T-cell (primary cell): ENCODE results near the gene HES5. TPM values are rescaled to one million over a fixed set of nuclear protein-coding genes. Genes with fewer than 3 reads are reported as not detected.
"Not testable (repeated sequence)": the region's sequence is repeated elsewhere in the genome, so short reads cannot be mapped to it uniquely, and the experiment has no call there.

Experiments
- ATAC-seq, 4 experiments: fragments of 200-7000 bp in 3 of 4; fragments of 150-1000 bp in 1 of 4; cut with Tn5 transposase; replicated peaks in 1 of 4; 1 replicate in 3 of 4; 2 replicates in 1 of 4; pipeline ENCODE4 v1.10.0; 2021; ENCODE audit warnings: moderate library complexity in 3 of 4, mild to moderate bottlenecking in 2 of 4, moderate number of reproducible peaks in 1 of 4
- CTCF ChIA-PET, 2 donors: fragments of 300-600 bp; sonication (Branson Sonifier 250); formaldehyde crosslinking; loops; one replicate each; lab custom pipeline; 2022; ENCODE audit warnings: antibody characterized with exemption in 2 of 2; lab: Charles Lee
- POLR2A ChIA-PET, 2 donors: fragments of 300-600 bp; sonication (Branson Sonifier 250); formaldehyde crosslinking; loops; one replicate each; lab custom pipeline; 2022; ENCODE audit warnings: antibody characterized with exemption in 2 of 2; lab: Charles Lee
- DNase-seq, 35 experiments: peaks; one replicate each; pipeline versions ENCODE4 v3.0.0 to v3.0.0-alpha.2; 2013 to 2023
- H3K27ac ChIP-seq: one replicate; pipeline ENCODE4 v1.5.1; 2013; ENCODE audit warnings: low read length
- H3K27me3 ChIP-seq, 2 experiments: replicated peaks in 1 of 2; 1 replicate in 1 of 2; 2 replicates in 1 of 2; pipeline versions ENCODE4 v1.6.1 to v1.7.0; 2013; ENCODE audit warnings: low read length in 1 of 2, mixed read lengths in 1 of 2; ENCODE audit not compliant: control insufficient read depth in 2 of 2, insufficient read depth in 2 of 2; ENCODE audit errors: extremely low read depth in 1 of 2
- H3K36me3 ChIP-seq, 2 donors: 1 replicate in 1 of 2; 2 replicates in 1 of 2; pipeline versions ENCODE4 v1.6.1 to v1.7.0; 2013; ENCODE audit warnings: low read length in 1 of 2; ENCODE audit not compliant: control insufficient read depth in 2 of 2, insufficient read depth in 1 of 2; ENCODE audit errors: extremely low read depth in 1 of 2
- H3K4me1 ChIP-seq, 2 experiments: 1 replicate in 1 of 2; 2 replicates in 1 of 2; pipeline versions ENCODE4 v1.6.1 to v1.7.0; 2013; ENCODE audit warnings: low read length in 2 of 2, mixed read lengths in 1 of 2; ENCODE audit not compliant: insufficient read depth in 2 of 2, control insufficient read depth in 1 of 2; ENCODE audit errors: extremely low read depth in 1 of 2
- H3K4me3 ChIP-seq, 2 donors: 1 replicate in 1 of 2; 2 replicates in 1 of 2; pipeline versions ENCODE4 v1.5.1 to v1.7.0; 2013; ENCODE audit warnings: mild to moderate bottlenecking in 2 of 2, low read length in 1 of 2, moderate library complexity in 1 of 2; ENCODE audit not compliant: control insufficient read depth in 1 of 2; ENCODE audit errors: extremely low read depth in 1 of 2
- H3K9me3 ChIP-seq: 2 replicates; pipeline ENCODE4 v1.7.0; 2013
- H3K27ac Mint-ChIP-seq, 2 donors: one replicate each; pipeline ENCODE4 v1.8.0; 2020 to 2021; ENCODE audit warnings: mild to moderate bottlenecking in 2 of 2, mixed read lengths in 2 of 2
- H3K27me3 Mint-ChIP-seq, 2 donors: one replicate each; pipeline ENCODE4 v1.8.0; 2021 to 2022; ENCODE audit warnings: mixed read lengths in 2 of 2
- H3K36me3 Mint-ChIP-seq: one replicate; pipeline ENCODE4 v1.8.0; 2021; ENCODE audit warnings: mixed read lengths
- H3K4me1 Mint-ChIP-seq, 3 donors: one replicate each; pipeline ENCODE4 v1.8.0; 2020 to 2022; ENCODE audit warnings: mixed read lengths in 3 of 3, mild to moderate bottlenecking in 1 of 3
- H3K4me3 Mint-ChIP-seq, 3 donors: one replicate each; pipeline ENCODE4 v1.8.0; 2020 to 2022; ENCODE audit warnings: mild to moderate bottlenecking in 3 of 3, mixed read lengths in 3 of 3, moderate library complexity in 3 of 3
- H3K9me3 Mint-ChIP-seq, 3 donors: one replicate each; pipeline ENCODE4 v1.8.0; 2020 to 2022; ENCODE audit warnings: mixed read lengths in 3 of 3
- WGBS: methylation state at CpG from one replicate; pipeline ENCODE4 v1.1.5; 2013; ENCODE audit warnings: missing lambda C conversion rate; ENCODE audit not compliant: insufficient coverage; 5-methylcytosine and 5-hydroxymethylcytosine counted together
- total RNA-seq, 35 experiments: library from RNA in 6 of 35; stranded (reverse) in 6 of 35; fragments of 120-200 nt in 1 of 35; gene quantifications; one replicate each; pipeline versions ENCODE4 v1.2.1 to v1.2.4 and lab custom pipeline; 2013 to 2026

The HES5 gene
- total RNA-seq, 5 donors from 2014 or later (not counting 1 experiment from before 2014, with no cell fraction given): not detected

GRCh38 chr1:2549367-2550029 is 19.4 kb upstream of the HES5 start:
- H3K9me3 Mint-ChIP-seq, H3K36me3 Mint-ChIP-seq, H3K36me3 ChIP-seq, ATAC-seq, DNase-seq, H3K9me3 ChIP-seq, CTCF ChIA-PET, H3K27me3 Mint-ChIP-seq, H3K27me3 ChIP-seq: not testable (repeated sequence)
- POLR2A ChIA-PET: interaction anchor here in 1 of 2 donors (0.7 kb wide), 1 partner anchor 23 kb away, joined by 3 read pairs; the partner anchor contains the start of gene PANK4
- peak overlapping the region; percentile 28 to 91 (median 80) for H3K4me3 Mint-ChIP-seq
- H3K4me1 Mint-ChIP-seq: peaks cover 16 to 43% (median 30%) of the 10 kb centered on the region in 3 donors
- H3K4me1 ChIP-seq: peaks cover 3 to 59% of the 10 kb centered on the region in 2 experiments
- WGBS: 84% methylated on average over 8 of the region's 28 CpGs
- H3K27ac Mint-ChIP-seq: peak overlapping the region; percentile 98
- peak overlapping the region in 1 of 2 donors; percentile 71 for H3K4me3 ChIP-seq
- peak overlapping the region; percentile 99 for H3K27ac ChIP-seq

- Mint-ChIP-seq H3K4me3 (peak overlapping the region; percentile 80 to 92 (median 91)), H3K4me1 (peaks cover 16 to 42% (median 35%) of the 10 kb centered on the region in 3 donors), H3K9me3 (no peaks in the 10 kb centered on the region), H3K27me3 (no peaks in the 10 kb centered on the region), H3K27ac (peak overlapping the region; percentile 98), H3K36me3 (no peaks in the 10 kb centered on the region)
- ChIA-PET POLR2A (interaction anchor here in 1 of 2 donors (0.7 to 1.2 kb wide), 2 partner anchors 8 to 38 kb away, joined by 4 to 7 read pairs; partner anchors contain the start of genes PRXL2B and TNFRSF14), CTCF (interaction anchor here in 1 of 2 donors (0.6 to 1.1 kb wide), 7 partner anchors 22 to 1718 kb away, joined by 3 to 5 read pairs (median 4); partner anchors contain the start of genes FAAP20 and PANK4)
- ATAC-seq: peak; percentile 13 to 38 (median 24)
- H3K4me1 ChIP-seq: peaks cover 4 to 64% of the 10 kb centered on the region in 2 experiments
- H3K4me3 ChIP-seq: peak overlapping the region; percentile 71 to 89
- H3K9me3 ChIP-seq: no peaks in the 10 kb centered on the region
- WGBS: 0% methylated on average over 17 of the region's 17 CpGs
- DNase-seq: peak; percentile 51 to 89 (median 73)
- H3K27ac ChIP-seq: peak overlapping the region; percentile 99
- no peaks in the 10 kb centered on the region for H3K27me3 ChIP-seq
- no peaks in the 10 kb centered on the region for H3K36me3 ChIP-seq
Observed at GRCh38 chr1:2548068-2548589, 18.1 kb upstream of the HES5 start.

GRCh38 chr1:2547210-2548067 is 17.4 kb upstream of the HES5 start:
- no peaks in the 10 kb centered on the region for H3K27me3 Mint-ChIP-seq
- H3K36me3 ChIP-seq: no peaks in the 10 kb centered on the region
- 1% methylated on average over 19 of the region's 27 CpGs for WGBS
- peaks cover 16 to 42% (median 35%) of the 10 kb centered on the region in 3 donors for H3K4me1 Mint-ChIP-seq
- peaks cover 0 to 2% of the 10 kb centered on the region in 2 experiments for H3K27me3 ChIP-seq
- H3K4me3 Mint-ChIP-seq: peak overlapping the region; percentile 80 to 92 (median 91)
- peak; percentile 7 to 10 (median 9) for ATAC-seq
- H3K27ac ChIP-seq: peak overlapping the region; percentile 99
- H3K9me3 Mint-ChIP-seq: no peaks in the 10 kb centered on the region
- H3K4me3 ChIP-seq: peak overlapping the region; percentile 71 to 89
- ChIA-PET POLR2A (interaction anchor here in 1 of 2 donors (0.9 to 1.2 kb wide), 3 partner anchors 9 to 37 kb away, joined by 4 to 7 read pairs (median 6); partner anchors contain the start of genes PANK4 and TNFRSF14), CTCF (interaction anchor here in 1 of 2 donors (0.8 to 1.1 kb wide), 3 partner anchors 31 to 314 kb away, joined by 3 to 5 read pairs (median 4); no protein-coding TSS in a partner anchor)
- DNase-seq: peak in 16 of 35 experiments; percentile 25 to 67 (median 46)
- H3K9me3 ChIP-seq: no peaks in the 10 kb centered on the region
- peak overlapping the region; percentile 98 for H3K27ac Mint-ChIP-seq
- H3K36me3 Mint-ChIP-seq: no peaks in the 10 kb centered on the region
- peaks cover 4 to 66% of the 10 kb centered on the region in 2 experiments for H3K4me1 ChIP-seq

GRCh38 chr1:2546515-2547209 is 16.6 kb upstream of the HES5 start:
- peaks cover 4 to 72% of the 10 kb centered on the region in 2 experiments for H3K4me1 ChIP-seq

GRCh38 chr1:2545754-2546514 is 15.9 kb upstream of the HES5 start:
- Mint-ChIP-seq H3K9me3 (no peaks in the 10 kb centered on the region), H3K27me3 (peaks cover 0 to 2% of the 10 kb centered on the region in 2 donors), H3K36me3 (no peaks in the 10 kb centered on the region), H3K27ac (peak overlapping the region in 1 of 2 donors; percentile 16), H3K4me1 (peaks cover 23 to 46% (median 44%) of the 10 kb centered on the region in 3 donors), H3K4me3 (peak overlapping the region; percentile 80 to 92 (median 91))
- Histone ChIP-seq H3K4me3 (peak overlapping the region in 1 of 2 donors; percentile 71), H3K4me1 (peaks cover 9 to 79% of the 10 kb centered on the region in 2 experiments), H3K9me3 (no peaks in the 10 kb centered on the region), H3K36me3 (no peaks in the 10 kb centered on the region), H3K27me3 (peaks cover 0 to 14% of the 10 kb centered on the region in 2 experiments), H3K27ac (peak overlapping the region; percentile 99)
- DNase-seq: peak; percentile 71 to 95 (median 86)
- 3% methylated on average over 30 of the region's 43 CpGs for WGBS
- ChIA-PET POLR2A (interaction anchor here in 1 of 2 donors (0.6 to 0.9 kb wide), 2 partner anchors 317 to 318 kb away, joined by 3 read pairs; no protein-coding TSS in a partner anchor), CTCF (interaction anchor here in 1 of 2 donors (0.6 to 1.4 kb wide), 3 partner anchors 12 to 40 kb away, joined by 3 to 5 read pairs (median 4); partner anchors contain the start of gene PRXL2B)
- ATAC-seq: peak; percentile 56 to 61 (median 58)

More at GRCh38 chr1:2546515-2547209, 16.6 kb upstream of the HES5 start:
- ChIA-PET POLR2A (interaction anchor here in 1 of 2 donors (0.9 to 1.2 kb wide), 4 partner anchors 9 to 319 kb away, joined by 3 to 7 read pairs (median 5); partner anchors contain the start of genes PANK4 and TNFRSF14), CTCF (interaction anchor here in 1 of 2 donors (0.6 to 1.1 kb wide), 4 partner anchors 13 to 39 kb away, joined by 3 to 5 read pairs (median 4); partner anchors contain the start of gene PRXL2B)
- H3K9me3 ChIP-seq: no peaks in the 10 kb centered on the region
- peak overlapping the region; percentile 99 for H3K27ac ChIP-seq
- WGBS: under 1% methylated on average over 49 of the region's 52 CpGs
- peaks cover 0 to 7% of the 10 kb centered on the region in 2 experiments for H3K27me3 ChIP-seq
- Mint-ChIP-seq H3K4me1 (peaks cover 16 to 47% (median 39%) of the 10 kb centered on the region in 3 donors), H3K9me3 (no peaks in the 10 kb centered on the region), H3K36me3 (no peaks in the 10 kb centered on the region), H3K27ac (peak overlapping the region; percentile 98), H3K4me3 (peak overlapping the region; percentile 80 to 92 (median 91)), H3K27me3 (peaks cover 0 to 2% of the 10 kb centered on the region in 2 donors)
- H3K36me3 ChIP-seq: no peaks in the 10 kb centered on the region
- DNase-seq (peak; percentile 66 to 93 (median 80)), ATAC-seq (peak; percentile 50 to 63 (median 61))
- peak overlapping the region; percentile 71 to 89 for H3K4me3 ChIP-seq
